HEK293 (cell line): ENCODE results near the gene SMS.

Source experiments
- CTCF ChIA-PET: fragments of 350-600 bp; formaldehyde crosslinking; extraction: SDS; loops from one replicate; lab custom pipeline; 2021; ENCODE audit warnings: antibody characterized with exemption; lab: Yijun Ruan, JAX
- POLR2A ChIA-PET: fragments of 300-600 bp; formaldehyde crosslinking; extraction: SDS; loops from one replicate; lab custom pipeline; 2020; ENCODE audit warnings: antibody characterized with exemption, inconsistent platforms; lab: Yijun Ruan, JAX
- H3K27ac ChIP-seq: fragments of 200-500 bp; sonication (Bioruptor generic); 2 replicates; pipeline ENCODE4 v1.5.1; 2014; ENCODE audit warnings: low read depth, low read length, control low read depth, inconsistent platforms; ENCODE audit errors: extremely low read depth
- H3K36me3 ChIP-seq, 2 experiments: fragments of 200-500 bp in 1 of 2; sonication (Bioruptor generic) in 1 of 2; 1 replicate in 1 of 2; 2 replicates in 1 of 2; pipeline ENCODE4 v1.5.1; 2014 to 2017; ENCODE audit warnings: inconsistent platforms in 2 of 2, low read length in 2 of 2; ENCODE audit not compliant: control insufficient read depth in 2 of 2, insufficient read depth in 1 of 2
- H3K4me1 ChIP-seq: fragments of 200-500 bp; sonication (Bioruptor generic); 2 replicates; pipeline ENCODE4 v1.5.1; 2014; ENCODE audit warnings: mild to moderate bottlenecking, low read length, inconsistent platforms; ENCODE audit not compliant: control insufficient read depth, insufficient read depth
- H3K4me3 ChIP-seq: 2 replicates; pipeline ENCODE4 v1.5.1; 2011; ENCODE audit warnings: low read depth, mild to moderate bottlenecking, control low read depth, low read length, moderate library complexity
- H3K9me3 ChIP-seq: fragments of 200-500 bp; sonication (Bioruptor generic); 2 replicates; pipeline ENCODE4 v1.5.1; 2014; ENCODE audit warnings: low read depth, low read length, inconsistent platforms; ENCODE audit not compliant: control insufficient read depth, insufficient read depth
- GLI4 ChIP-seq: fragments of 450-650 bp; formaldehyde crosslinking; IDR thresholded peaks from 2 replicates; pipeline ENCODE4 v1.5.1; 2016; ENCODE audit warnings: missing biosample characterization, missing genetic modification characterization
- ZBTB48 ChIP-seq: fragments of 450-650 bp; formaldehyde crosslinking; IDR thresholded peaks from 2 replicates; pipeline ENCODE4 v1.5.1; 2016; ENCODE audit warnings: missing biosample characterization, missing genetic modification characterization
- ZNF174 ChIP-seq: fragments of 450-650 bp; formaldehyde crosslinking; IDR thresholded peaks from 2 replicates; pipeline ENCODE4 v1.5.0; 2017; ENCODE audit warnings: missing biosample characterization, mild to moderate bottlenecking, missing genetic modification characterization
- ZNF670 ChIP-seq: fragments of 450-650 bp; formaldehyde crosslinking; IDR thresholded peaks from 2 replicates; pipeline ENCODE4 v1.5.1; 2016; ENCODE audit warnings: missing biosample characterization, missing genetic modification characterization, low read depth
- ZNF792 ChIP-seq: fragments of 450-650 bp; formaldehyde crosslinking; IDR thresholded peaks from 2 replicates; pipeline ENCODE4 v1.5.1; 2016; ENCODE audit warnings: missing biosample characterization, missing genetic modification characterization
- TF ChIP-seq, protein P1 (sequence below): IDR thresholded peaks from 2 replicates; pipeline ENCODE4 v1.6.1; 2011; ENCODE audit warnings: mild to moderate bottlenecking, low read depth, low read length, borderline replicate concordance
- TF ChIP-seq, protein P2 (sequence below): fragments of 450-650 bp; formaldehyde crosslinking; IDR thresholded peaks from 2 replicates; pipeline ENCODE4 v1.5.1; 2016; ENCODE audit warnings: missing biosample characterization, missing genetic modification characterization
- TF ChIP-seq, protein P3 (sequence below): fragments of 450-650 bp; formaldehyde crosslinking; IDR thresholded peaks from 2 replicates; pipeline ENCODE4 v1.5.1; 2016; ENCODE audit warnings: missing biosample characterization, missing genetic modification characterization, borderline replicate concordance

Gene SMS

DNA sequence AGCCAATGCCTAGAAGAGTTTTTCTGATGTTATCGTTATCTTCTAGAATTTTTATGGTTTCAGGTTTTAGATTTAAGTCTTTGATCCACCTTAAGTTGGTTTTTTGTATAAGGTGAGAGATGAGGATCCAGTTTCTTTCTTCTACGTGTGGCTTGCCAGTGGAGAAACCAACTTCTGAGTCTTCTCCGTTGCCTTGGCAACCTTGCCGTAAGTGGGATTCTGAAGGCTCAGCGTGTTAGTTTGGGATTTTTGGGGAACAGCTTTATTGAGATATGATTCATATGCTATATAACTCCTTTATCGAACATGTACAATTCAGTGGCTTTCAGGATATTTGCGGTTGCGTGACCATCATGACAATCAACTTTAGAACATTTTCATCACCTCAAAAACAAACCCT is 17.7 kb downstream of the SMS start (continued):
- TF ChIP-seq, protein P1, sequence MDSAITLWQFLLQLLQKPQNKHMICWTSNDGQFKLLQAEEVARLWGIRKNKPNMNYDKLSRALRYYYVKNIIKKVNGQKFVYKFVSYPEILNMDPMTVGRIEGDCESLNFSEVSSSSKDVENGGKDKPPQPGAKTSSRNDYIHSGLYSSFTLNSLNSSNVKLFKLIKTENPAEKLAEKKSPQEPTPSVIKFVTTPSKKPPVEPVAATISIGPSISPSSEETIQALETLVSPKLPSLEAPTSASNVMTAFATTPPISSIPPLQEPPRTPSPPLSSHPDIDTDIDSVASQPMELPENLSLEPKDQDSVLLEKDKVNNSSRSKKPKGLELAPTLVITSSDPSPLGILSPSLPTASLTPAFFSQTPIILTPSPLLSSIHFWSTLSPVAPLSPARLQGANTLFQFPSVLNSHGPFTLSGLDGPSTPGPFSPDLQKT: no peak
- TF ChIP-seq, all 188 proteins: peak for 0

DNA sequence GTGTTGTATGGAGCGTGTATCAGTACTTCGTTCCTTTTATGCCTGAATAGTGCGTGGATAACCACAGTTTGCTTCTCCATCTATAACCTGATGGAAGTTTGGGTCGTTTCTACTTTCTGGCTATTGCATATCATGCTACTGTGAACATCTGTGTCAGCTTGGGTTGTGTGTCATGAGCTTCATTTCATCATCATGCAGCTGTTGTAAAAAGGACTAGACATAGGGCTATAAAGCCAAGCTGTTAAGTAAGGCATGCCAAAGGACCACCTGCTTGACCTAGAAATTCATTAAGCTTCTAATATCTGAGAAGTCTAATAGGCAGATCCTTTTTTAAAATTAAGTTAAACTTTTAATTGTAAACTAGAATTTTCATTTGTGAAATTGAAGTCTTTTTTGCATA is 18.4 kb downstream of the SMS start:
- Histone ChIP-seq H3K9me3 (no peaks in the 10 kb centered on the region), H3K4me1 (no peaks in the 10 kb centered on the region), H3K27ac (no peak overlapping the region), H3K36me3 (no peaks in the 10 kb centered on the region; a peak in 1 of 3 replicates), H3K4me3 (no peak overlapping the region)
- CTCF ChIA-PET: no interaction called here
- TF ChIP-seq ZNF174 (tag by site-specific recombination): no peak
- POLR2A ChIA-PET: no interaction called here

DNA sequence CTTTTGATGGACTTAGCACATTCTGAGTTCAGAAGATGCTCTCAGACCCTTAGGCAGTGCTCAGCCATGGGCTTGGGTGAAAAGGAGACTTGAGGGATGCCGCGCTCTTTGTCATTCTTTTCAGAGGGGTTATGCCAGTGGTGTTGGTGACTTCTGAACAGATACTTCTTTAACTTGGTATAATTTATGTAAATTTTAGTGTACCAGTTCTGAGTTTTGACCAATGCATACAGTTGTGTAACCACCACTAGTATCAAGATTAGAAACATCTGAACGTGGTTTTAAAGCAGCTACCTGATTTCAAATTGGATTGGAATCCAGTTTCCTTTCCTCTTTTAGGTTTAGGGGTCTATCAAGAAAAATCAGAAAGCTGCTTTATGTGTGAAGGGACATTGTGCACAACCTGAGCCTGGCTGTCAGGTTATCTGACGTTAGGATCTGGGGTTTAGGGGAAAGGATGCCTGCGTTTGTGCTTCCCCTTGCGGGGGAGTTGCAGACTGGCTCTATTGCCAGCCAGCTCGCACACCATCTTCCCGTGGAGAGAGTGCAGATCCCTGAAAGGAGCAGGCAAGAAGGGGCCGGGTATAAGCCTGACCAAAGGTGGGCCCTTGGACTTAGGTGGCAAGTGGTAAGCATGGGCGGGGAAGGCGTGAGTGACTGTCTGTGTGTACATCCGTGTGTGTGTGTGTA is 19.0 kb downstream of the SMS start:
- CTCF ChIA-PET: interaction anchor here (0.6 to 1.0 kb wide), 3 partner anchors 16 to 1403 kb away, joined by 3 to 6 read pairs (median 4); no protein-coding TSS in a partner anchor
- TF ChIP-seq GLI4 (tag by site-specific recombination) (no peak), ZBTB48 (tag by site-specific recombination) (0 out of 2 replicates have a peak, but pooled peaks have one; percentile 37)
- POLR2A ChIA-PET: no interaction called here

DNA sequence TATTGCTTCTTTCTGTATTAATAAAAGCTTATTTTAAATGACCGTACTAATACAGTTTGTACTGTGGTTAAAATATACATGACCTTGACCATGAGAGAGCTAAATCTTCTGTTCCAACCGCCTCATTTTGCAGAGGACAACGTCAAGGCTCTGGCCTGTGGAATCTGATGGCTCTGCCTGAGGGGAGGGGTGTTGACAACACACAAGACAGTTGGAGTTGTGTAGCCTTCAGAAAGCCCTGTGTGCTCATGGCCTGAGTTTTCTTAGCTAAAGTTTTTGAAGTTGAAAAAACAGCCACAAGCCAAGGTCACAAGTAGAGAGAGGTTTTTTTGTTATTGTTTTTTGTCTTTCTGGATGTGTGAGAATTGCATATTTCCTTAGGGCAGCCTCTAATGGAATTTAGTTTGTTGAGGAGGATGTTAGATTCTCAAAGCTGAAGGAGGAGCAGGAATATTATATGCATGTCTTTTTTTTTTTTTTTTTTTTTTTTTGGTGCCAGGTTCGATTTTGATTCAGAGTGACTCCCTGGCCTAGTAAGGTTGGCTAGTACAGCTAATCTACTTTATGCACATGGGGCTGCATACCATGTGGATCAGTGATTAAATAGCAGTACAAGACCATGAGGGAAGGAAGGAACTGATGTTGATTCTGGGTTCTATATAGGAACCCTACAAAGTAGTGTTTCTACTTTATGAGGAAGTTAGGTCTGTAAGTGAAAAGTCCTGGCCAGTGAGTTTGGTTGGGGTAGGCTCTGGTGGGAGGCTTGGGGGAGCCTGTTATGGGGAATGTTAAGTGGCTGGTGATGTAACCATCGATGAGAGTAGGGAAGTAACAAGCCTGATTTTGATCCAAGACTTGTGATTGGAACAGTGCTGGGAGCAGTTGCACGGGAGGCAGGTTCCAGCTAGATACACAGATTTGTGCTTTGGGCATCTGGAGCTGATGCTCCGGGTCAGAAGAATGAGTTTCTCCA is 20.3 kb downstream of the SMS start:
- no peaks in the 10 kb centered on the region for H3K9me3 ChIP-seq
- no peaks in the 10 kb centered on the region; a peak in 1 of 3 replicates for H3K36me3 ChIP-seq
- no peak overlapping the region for H3K4me3 ChIP-seq
- no peak overlapping the region for H3K27ac ChIP-seq
- ChIA-PET POLR2A (no interaction called here), CTCF (interaction anchor here (0.6 to 1.3 kb wide), 4 partner anchors 13 to 31 kb away, joined by 3 to 7 read pairs (median 3); no protein-coding TSS in a partner anchor)
- no peak for TF ChIP-seq ZNF792 (tag by site-specific recombination)
- TF ChIP-seq, protein P2, sequence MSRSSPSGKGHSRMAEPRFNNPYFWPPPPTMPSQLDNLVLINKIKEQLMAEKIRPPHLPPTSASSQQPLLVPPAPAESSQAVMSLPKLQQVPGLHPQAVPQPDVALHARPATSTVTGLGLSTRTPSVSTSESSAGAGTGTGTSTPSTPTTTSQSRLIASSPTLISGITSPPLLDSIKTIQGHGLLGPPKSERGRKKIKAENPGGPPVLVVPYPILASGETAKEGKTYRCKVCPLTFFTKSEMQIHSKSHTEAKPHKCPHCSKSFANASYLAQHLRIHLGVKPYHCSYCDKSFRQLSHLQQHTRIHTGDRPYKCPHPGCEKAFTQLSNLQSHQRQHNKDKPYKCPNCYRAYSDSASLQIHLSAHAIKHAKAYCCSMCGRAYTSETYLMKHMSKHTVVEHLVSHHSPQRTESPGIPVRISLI (tag by site-specific recombination): peak; percentile 81
- H3K4me1 ChIP-seq: no peaks in the 10 kb centered on the region

More for the DNA sequence above, 19.0 kb downstream of the SMS start:
- Histone ChIP-seq H3K4me1 (no peaks in the 10 kb centered on the region), H3K27ac (no peak overlapping the region), H3K4me3 (no peak overlapping the region), H3K36me3 (no peaks in the 10 kb centered on the region; a peak in 1 of 3 replicates), H3K9me3 (no peaks in the 10 kb centered on the region)

DNA sequence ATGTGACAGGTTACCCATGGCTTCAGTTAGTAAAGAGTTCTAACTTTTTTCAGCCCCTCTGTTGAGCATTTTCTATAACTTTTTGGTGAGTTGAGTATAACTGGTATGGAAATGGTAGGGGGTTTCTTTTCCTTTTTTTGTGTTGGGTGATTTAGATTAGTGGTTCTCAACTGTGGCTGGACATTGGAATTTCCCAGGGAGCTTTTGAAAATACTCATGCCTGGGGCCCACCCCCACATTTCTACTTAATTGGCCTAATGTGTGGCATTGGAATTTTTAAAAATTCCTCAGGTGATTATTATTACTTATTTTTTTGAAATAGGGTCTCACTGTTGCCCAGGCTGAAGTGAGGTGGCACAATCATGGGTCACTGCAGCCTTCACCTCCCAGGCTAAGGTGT is 21.9 kb downstream of the SMS start:
- H3K4me1 ChIP-seq: no peaks in the 10 kb centered on the region
- TF ChIP-seq ZNF670: no peak
- TF ChIP-seq, protein P3, sequence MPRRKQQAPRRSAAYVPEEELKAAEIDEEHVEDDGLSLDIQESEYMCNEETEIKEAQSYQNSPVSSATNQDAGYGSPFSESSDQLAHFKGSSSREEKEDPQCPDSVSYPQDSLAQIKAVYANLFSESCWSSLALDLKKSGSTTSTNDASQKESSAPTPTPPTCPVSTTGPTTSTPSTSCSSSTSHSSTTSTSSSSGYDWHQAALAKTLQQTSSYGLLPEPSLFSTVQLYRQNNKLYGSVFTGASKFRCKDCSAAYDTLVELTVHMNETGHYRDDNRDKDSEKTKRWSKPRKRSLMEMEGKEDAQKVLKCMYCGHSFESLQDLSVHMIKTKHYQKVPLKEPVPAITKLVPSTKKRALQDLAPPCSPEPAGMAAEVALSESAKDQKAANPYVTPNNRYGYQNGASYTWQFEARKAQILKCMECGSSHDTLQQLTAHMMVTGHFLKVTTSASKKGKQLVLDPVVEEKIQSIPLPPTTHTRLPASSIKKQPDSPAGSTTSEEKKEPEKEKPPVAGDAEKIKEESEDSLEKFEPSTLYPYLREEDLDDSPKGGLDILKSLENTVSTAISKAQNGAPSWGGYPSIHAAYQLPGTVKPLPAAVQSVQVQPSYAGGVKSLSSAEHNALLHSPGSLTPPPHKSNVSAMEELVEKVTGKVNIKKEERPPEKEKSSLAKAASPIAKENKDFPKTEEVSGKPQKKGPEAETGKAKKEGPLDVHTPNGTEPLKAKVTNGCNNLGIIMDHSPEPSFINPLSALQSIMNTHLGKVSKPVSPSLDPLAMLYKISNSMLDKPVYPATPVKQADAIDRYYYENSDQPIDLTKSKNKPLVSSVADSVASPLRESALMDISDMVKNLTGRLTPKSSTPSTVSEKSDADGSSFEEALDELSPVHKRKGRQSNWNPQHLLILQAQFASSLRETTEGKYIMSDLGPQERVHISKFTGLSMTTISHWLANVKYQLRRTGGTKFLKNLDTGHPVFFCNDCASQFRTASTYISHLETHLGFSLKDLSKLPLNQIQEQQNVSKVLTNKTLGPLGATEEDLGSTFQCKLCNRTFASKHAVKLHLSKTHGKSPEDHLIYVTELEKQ: no peak
- CTCF ChIA-PET: interaction anchor here (0.6 kb wide), 1 partner anchor 13 kb away, joined by 3 read pairs; no protein-coding TSS in a partner anchor
- H3K36me3 ChIP-seq: peaks cover 0 to under 1% of the 10 kb centered on the region in 2 experiments; a peak in 2 of 3 replicates
- H3K9me3 ChIP-seq: no peaks in the 10 kb centered on the region
- H3K27ac ChIP-seq: no peak overlapping the region
- POLR2A ChIA-PET: interaction anchor here (0.5 kb wide), 1 partner anchor 26 kb away, joined by 5 read pairs; no protein-coding TSS in a partner anchor
- no peak overlapping the region for H3K4me3 ChIP-seq
